Panc1 (cell line): ENCODE data around the gene RFXANK. TPM values are rescaled to one million over a fixed set of nuclear protein-coding genes. Genes with fewer than 3 reads are reported as not detected.

Experiments
- ATAC-seq: fragments of 200-7000 bp; cut with Tn5 transposase; 2 replicates; pipeline ENCODE4 v1.9.1; 2020; ENCODE audit warnings: mild to moderate bottlenecking, moderate library complexity
- BruUV-seq: library from RNA; stranded (reverse); fragments of 400-500 nt; replicated peaks from 2 replicates; lab custom pipeline; 2021; lab: Mats Ljungman, UMichigan
- CTCF ChIA-PET: fragments of 300-600 bp; sonication (Branson Sonifier 250); formaldehyde crosslinking; loops from one replicate; lab custom pipeline; 2022; ENCODE audit warnings: antibody characterized with exemption; lab: Charles Lee
- POLR2A ChIA-PET: fragments of 300-600 bp; sonication (Branson Sonifier 250); formaldehyde crosslinking; loops from one replicate; lab custom pipeline; 2022; ENCODE audit warnings: antibody characterized with exemption; lab: Charles Lee
- DNase-seq: peaks from one replicate; pipeline ENCODE4 v3.0.0-alpha.2; 2010; ENCODE audit warnings: low read depth, low spot score
- H3K27ac ChIP-seq: 2 replicates; pipeline ENCODE4 v1.5.1; 2011; ENCODE audit warnings: mild to moderate bottlenecking, low read length, inconsistent platforms
- H3K27me3 ChIP-seq: fragments of 200-500 bp; sonication (Bioruptor generic); 2 replicates; pipeline ENCODE4 v1.6.0; 2014; ENCODE audit warnings: low read length, inconsistent platforms; ENCODE audit not compliant: control insufficient read depth, insufficient read depth
- H3K36me3 ChIP-seq: fragments of 200-500 bp; sonication (Bioruptor generic); 2 replicates; pipeline ENCODE4 v1.5.1; 2014; ENCODE audit warnings: inconsistent platforms, mild to moderate bottlenecking, low read length, moderate library complexity; ENCODE audit not compliant: control insufficient read depth, insufficient read depth
- H3K4me1 ChIP-seq: 2 replicates; pipeline ENCODE4 v1.5.1; 2011; ENCODE audit warnings: inconsistent platforms, mild to moderate bottlenecking, low read length, moderate library complexity; ENCODE audit not compliant: control insufficient read depth, insufficient read depth
- H3K4me3 ChIP-seq, 2 experiments: 2 replicates each; pipeline ENCODE4 v1.5.1; 2011 to 2012; ENCODE audit warnings: low read depth in 2 of 2, low read length in 2 of 2, mild to moderate bottlenecking in 2 of 2, inconsistent platforms in 1 of 2, moderate library complexity in 1 of 2
- H3K9me3 ChIP-seq: fragments of 200-500 bp; sonication (Bioruptor generic); 2 replicates; pipeline ENCODE4 v1.5.1; 2014; ENCODE audit warnings: low read depth, mild to moderate bottlenecking, inconsistent platforms, low read length, moderate library complexity; ENCODE audit not compliant: control insufficient read depth, insufficient read depth
- CTCF ChIP-seq: fragments of 450-650 bp; IDR thresholded peaks from 2 replicates; pipeline ENCODE4 v1.5.1; 2017; ENCODE audit warnings: mild to moderate bottlenecking
- POLR2AphosphoS5 ChIP-seq: IDR thresholded peaks from 2 replicates; pipeline ENCODE4 v1.6.1; 2012; ENCODE audit warnings: mild to moderate bottlenecking, low read depth, low read length, moderate library complexity
- REST ChIP-seq, 2 experiments: IDR thresholded peaks; 2 replicates each; pipeline ENCODE4 v1.6.1; 2011 to 2012; ENCODE audit warnings: low read depth in 2 of 2, control low read depth in 1 of 2, low read length in 1 of 2, mild to moderate bottlenecking in 1 of 2, moderate library complexity in 1 of 2; ENCODE audit not compliant: insufficient read depth in 1 of 2
- SIN3A ChIP-seq: IDR thresholded peaks from 2 replicates; pipeline ENCODE4 v1.6.1; 2012; ENCODE audit warnings: low read depth, mild to moderate bottlenecking, low read length, moderate library complexity, borderline replicate concordance; ENCODE audit not compliant: insufficient read depth
- TCF7L2 ChIP-seq: IDR thresholded peaks from 2 replicates; pipeline ENCODE4 v1.6.1; 2011; ENCODE audit warnings: mild to moderate bottlenecking, low read depth, low read length, inconsistent platforms
- in situ Hi-C: cut with HindIII; loops from 2 replicates; pipeline ENCODE4 v1.10.0; 2016; ENCODE audit warnings: low sequenced_read_pairs, low pct_unique_long_range_greater_than_20kb
- intact Hi-C: fragments of 100-400 bp; cut with micrococcal nuclease; formaldehyde crosslinking; loops from one replicate; pipeline ENCODE4 v1.10.0; 2022; ENCODE audit not compliant: unreplicated experiment
- total RNA-seq: library from RNA; stranded (reverse); gene quantifications from one replicate; pipeline ENCODE4 v1.2.1, GENCODE V29; 2021; ENCODE audit not compliant: unreplicated experiment

RFXANK gene
- total RNA-seq, 1 experiment from 2014 or later = 92.3 TPM

- ChIA-PET POLR2A (no interaction called here), CTCF (interaction anchor here (0.6 to 0.7 kb wide), 2 partner anchors 25 to 78 kb away, joined by 3 to 5 read pairs; no protein-coding TSS in a partner anchor)
- BruUV-seq = no TSS peak
Observed at GRCh38 chr19:19230999-19231398, 38.9 kb downstream of the RFXANK start.

GRCh38 chr19:19232261-19232721 lies 40.2 kb downstream of the RFXANK start:
- Histone ChIP-seq H3K4me1 (no peaks in the 10 kb centered on the region), H3K4me3 (no peak overlapping the region), H3K27me3 (no peaks in the 10 kb centered on the region), H3K27ac (no peak overlapping the region), H3K9me3 (peaks cover 6% of the 10 kb centered on the region; the same call in 1 of the 2 replicates), H3K36me3 (no peaks in the 10 kb centered on the region)
- no TSS peak for BruUV-seq
- CTCF ChIA-PET = no interaction called here
- TF ChIP-seq CTCF = no peak
- TF ChIP-seq SIN3A = no peak
- TF ChIP-seq REST (IDR thresholded peaks at IDR 0.05; ENCODE audit: insufficient read depth in 1 of 2, low read depth in 2 of 2, low read length in 1 of 2) = no peak
- no peak for TF ChIP-seq TCF7L2
- no peak for TF ChIP-seq POLR2AphosphoS5
- intact Hi-C loops = no loop called here
- POLR2A ChIA-PET = no interaction called here
- DNase-seq (no peak), ATAC-seq (no peak)
- in situ Hi-C loops = no loop called here

More at GRCh38 chr19:19230999-19231398, 38.9 kb downstream of the RFXANK start:
- no peak for DNase-seq
- Histone ChIP-seq H3K4me3 (no peak overlapping the region), H3K27ac (no peak overlapping the region), H3K4me1 (no peaks in the 10 kb centered on the region), H3K9me3 (peaks cover 6% of the 10 kb centered on the region; the same call in 1 of the 2 replicates), H3K27me3 (no peaks in the 10 kb centered on the region), H3K36me3 (no peaks in the 10 kb centered on the region)
- intact Hi-C loops = no loop called here
- no peak for TF ChIP-seq REST (IDR thresholded peaks at IDR 0.05; ENCODE audit: insufficient read depth in 1 of 2, low read depth in 2 of 2, low read length in 1 of 2)
- TF ChIP-seq SIN3A = no peak
- no peak for TF ChIP-seq TCF7L2
- TF ChIP-seq POLR2AphosphoS5 = no peak
- TF ChIP-seq CTCF = no peak
- ATAC-seq = no peak
- in situ Hi-C loops = no loop called here
